GM20431 (cell line): Measurements from ENCODE around the gene PHLDA3.

Experiments
- in situ Hi-C: fragments of 300-500 bp; cut with MseI, MboI; formaldehyde crosslinking; loops from one replicate; pipeline ENCODE4 v1.15.0; 2020; ENCODE audit warnings: low sequenced_read_pairs; ENCODE audit not compliant: unreplicated experiment

The PHLDA3 gene

DNA sequence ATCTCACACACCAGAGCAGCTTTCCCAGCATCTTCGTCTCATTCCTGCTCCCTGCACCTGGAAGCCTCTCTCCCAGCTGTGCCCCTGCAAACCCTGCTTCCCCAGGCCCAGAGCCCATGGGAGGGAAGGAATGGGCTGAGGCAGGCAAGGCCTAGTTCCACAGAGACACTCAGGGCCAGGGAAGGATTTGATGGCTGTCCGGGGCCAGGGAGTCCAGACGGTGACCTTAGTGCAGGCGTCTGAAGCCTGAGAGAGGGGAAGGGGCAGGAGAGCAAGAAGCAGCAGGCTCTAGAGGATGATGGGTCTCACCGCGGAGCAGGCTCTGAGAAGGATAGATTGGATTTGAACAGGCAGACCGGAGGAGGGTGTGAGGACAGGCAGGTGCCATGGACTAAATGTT is 25.2 kb downstream of the PHLDA3 start:
- in situ Hi-C loops, result no loop called here

DNA sequence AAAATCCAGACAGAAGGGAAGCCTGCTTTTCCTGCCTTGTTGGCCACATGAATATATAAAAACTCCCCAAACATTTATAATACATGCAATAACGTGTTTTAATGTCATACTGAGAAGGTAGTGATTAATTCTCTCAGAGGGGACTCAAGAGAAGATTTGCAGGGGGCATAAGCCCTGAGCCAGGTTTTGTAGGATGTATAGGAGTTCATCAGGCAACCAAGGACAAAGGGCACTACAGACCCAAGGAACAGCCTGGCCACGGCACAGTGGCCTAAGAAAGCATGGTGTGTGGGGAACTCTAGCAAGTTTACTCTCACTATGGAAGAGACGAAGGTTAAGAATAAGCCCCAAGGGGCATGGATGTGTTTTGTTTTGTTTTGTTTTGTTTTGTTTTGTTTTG is 32.0 kb downstream of the PHLDA3 start:
- in situ Hi-C loops, result no loop called here

DNA sequence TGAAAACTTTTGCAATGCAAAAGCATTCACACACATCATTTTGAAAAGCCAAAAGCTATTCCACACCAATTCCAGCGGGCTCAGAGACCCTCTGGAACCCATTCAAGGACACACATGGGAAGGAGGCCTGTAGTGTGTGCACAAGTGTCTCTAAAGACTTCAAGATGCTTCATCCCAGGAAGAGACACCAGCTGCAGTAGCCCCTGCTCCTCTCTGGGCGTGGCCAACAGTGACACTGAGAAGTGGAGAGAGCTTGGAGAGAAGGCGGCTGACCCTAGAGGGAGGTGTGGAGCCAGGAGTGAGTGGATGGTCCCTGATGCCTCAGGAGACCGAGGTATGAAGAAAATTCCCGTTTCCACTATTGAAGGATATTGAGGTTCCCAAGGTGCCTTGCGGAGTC is 32.6 kb downstream of the PHLDA3 start:
- in situ Hi-C loops, result no loop called here

DNA sequence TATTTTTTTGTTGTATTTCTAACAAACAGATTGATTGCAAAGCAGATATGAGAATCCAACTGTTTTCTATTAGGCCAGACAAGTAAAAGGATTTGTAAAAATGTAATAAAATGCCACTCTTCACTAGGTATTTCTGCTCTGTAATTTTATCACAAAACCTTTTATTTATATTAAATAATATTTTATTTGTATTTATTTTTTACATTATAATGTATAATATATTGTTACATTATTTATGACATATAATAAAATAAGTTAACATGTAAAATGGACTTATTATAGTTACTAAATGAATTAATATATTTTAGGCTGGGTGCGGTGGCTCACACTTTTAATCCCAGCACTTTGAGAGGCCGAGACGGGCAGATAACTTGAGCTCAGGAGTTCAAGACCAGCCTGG is 34.7 kb downstream of the PHLDA3 start:
- in situ Hi-C loops, result no loop called here

DNA sequence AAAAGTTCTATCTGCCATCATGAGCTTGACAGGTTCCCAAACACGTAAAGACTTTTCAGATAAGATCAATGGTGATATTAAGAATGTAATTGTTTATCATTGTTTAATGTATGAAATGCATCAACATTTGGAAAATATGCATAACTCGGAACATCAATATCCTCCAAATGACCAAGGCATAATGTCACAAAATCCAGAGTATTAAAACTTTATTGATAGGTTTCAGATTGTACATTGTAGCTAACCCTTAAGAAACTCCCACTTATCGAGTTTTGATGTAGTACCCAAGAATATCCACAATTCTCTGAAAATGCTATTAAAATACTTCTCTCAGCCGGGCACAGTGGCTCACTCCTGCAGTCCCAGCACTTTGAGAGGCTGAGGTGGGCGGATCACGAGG is 35.4 kb downstream of the PHLDA3 start:
- in situ Hi-C loops, result no loop called here

DNA sequence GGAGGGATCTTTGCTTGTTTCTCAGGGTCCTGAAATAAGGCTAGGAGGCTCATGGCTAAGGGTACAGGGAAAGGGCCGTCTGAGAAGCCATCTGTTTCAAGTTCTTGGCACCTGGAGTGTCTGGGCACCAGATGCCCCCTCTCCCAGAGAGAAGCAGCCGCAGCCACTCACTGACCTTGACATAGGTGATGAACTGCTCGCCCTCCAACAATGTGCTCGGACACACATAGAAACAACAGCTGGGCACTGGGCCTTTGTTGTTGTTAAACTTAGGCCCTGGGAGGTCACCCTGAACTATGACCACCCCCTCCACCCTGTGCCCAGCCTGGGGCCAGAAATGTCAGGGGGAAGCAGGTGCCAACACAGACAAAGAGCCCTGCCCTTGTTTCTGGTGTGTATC is 38.2 kb downstream of the PHLDA3 start:
- in situ Hi-C loops, result no loop called here

DNA sequence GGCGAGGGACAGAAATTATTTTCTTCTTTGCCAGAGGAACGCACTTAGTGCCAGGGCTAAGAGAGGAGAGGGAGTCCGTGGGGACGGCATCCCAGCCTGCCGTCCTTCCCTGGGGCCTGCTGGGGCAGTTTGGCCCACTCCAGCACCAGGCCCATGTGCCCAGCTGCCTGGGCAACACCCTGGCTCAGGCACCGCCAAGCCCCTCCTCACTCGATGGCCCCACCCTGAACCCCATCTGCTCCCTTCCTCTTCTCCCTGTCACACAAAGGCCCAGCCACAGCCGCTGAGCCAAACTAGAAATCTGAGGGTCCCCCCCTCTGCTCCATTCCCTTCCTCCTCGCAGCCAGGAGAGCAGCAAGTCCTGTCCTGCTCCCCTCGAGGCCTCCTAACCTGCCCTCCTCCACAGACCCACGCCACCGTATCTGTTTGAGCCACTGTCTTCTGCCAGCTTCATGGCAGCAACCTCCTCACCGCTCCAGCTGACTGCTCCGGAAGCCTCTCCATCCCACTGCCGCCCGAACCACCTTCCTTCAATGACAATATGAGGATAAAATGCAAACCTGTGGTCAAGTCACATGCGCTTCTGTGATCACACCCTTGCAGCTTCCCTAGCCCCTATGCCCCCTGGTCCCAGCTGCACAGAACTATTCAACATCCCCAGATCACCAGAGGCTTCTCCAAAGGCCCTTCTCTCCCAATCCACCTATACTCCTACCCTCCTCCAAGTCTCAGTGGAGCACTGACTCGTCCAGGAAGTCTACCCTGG is 39.1 kb downstream of the PHLDA3 start:
- in situ Hi-C loops, result no loop called here

DNA sequence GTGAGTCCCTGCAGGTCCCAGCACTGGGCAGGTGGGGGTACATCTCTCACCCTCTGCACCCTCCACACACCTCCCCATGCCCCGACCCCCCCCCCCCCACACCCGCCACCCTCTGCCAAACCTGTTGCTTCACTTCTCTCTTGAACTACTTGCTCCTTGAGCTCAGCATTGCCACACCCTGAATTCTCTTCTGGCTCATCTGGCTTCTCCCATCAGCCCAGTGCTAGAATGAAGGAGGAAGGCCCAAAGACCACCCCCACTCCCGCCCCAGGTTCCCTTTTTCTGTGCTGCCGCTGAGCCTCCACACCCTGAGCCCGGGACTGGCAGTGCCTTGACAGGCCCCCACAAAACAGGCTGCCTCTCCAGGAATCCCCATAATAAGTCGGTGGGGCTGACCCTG is 41.0 kb downstream of the PHLDA3 start:
- in situ Hi-C loops, result no loop called here

DNA sequence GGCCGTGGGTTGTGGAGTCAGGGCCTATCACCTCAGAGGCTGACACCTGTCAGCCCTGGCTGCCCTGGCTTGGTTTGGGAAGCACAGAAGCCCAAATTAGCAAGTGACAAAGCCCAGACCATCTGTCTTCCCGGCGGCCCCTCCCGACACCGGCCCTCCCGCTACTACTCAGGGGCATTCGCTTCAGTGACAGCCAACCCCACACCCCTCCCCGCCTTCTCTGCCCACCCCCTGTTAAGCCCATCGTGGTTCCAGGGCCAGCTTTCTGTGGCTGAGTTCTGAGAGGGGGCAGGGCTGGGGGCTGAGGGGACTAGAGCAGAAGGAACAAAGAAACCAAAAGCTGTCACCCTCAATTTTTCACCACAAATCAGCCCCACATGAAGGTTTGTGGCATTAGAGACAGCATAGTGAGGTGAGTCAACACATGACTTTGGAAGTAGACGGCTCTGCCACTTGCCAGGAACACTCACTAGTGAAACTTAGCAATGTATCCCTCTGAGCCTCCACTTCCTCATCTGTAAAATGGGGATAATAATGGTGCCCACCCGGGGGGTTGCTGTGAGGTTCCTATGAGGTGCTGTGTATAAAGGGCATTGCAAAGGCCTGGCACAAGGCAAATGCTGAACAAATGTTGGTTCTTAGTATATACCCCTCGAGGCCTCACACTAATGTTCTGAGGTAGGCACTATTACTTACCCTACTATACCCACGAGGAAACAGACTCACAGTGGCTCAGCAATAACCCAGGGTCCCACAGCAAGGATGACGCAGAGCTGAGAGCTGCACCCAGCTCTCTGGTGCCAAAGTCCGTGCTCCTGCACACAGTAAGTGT is 42.3 kb downstream of the PHLDA3 start:
- in situ Hi-C loops, result no loop called here

DNA sequence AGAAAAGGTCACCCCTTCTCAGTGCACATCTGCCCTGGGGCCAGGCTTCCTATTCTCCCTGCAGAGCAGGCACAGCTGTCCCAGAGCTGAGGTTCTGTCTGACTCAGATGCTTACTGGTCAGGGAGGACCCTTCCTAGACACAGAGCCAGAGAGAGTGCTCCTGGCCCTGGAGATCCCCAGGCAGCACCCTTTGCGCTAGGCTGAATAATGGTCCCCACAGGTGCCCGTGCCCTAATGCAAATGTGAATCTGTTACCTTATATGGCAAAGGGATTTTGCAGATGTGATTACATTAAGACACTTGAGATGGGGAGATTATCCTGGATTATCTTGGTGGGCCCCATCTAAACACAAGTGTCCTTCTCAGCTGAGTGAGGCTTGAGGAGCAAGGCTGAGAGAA is 44.8 kb downstream of the PHLDA3 start:
- in situ Hi-C loops, result no loop called here

DNA sequence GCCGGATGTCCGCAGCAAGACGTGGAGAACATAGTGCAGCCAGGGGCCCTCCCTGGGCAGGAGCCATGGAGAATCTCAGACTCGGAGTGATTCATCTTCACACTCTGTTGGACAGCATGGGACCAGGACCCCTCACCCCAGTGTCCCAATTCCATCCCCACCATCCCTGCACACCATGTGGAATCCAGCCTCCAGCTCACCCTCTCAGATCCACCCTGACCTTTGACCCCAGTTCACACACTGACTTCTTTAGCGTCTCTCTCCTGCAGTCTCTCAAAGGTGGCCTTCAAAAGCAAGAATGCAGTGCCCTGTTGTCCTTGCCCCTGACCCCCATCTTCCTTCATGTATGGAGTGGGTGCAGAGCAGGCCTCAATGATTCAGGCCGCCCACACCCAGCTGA is 45.3 kb downstream of the PHLDA3 start:
- in situ Hi-C loops, result no loop called here

DNA sequence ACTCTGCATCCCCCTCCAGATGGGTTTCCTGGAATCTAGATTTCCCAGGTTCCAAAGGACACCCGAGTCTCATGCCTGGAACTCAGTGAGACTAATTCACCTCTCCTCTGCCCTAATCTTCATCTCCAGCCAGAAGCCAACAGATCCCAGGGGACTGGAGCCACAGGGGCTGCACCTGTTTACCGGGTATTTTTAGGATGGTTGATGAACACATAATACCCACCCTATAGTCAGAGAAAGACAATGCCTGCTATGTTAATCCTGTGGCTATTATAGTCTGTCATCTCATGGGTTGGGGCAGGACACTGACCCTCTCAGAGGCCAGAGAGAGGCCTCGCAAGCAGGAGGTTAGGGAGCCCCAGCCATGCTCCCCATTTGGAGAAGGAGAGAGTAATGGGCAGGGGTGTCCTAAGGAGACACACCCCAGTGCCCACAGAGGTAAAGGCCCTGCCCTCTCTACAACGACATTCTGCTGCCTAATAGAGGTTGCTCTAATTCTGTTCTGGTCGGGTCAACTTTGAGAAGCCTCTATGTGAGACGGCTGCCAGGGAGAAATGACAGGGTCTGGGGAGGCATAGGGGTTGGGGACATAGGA is 46.5 kb downstream of the PHLDA3 start:
- in situ Hi-C loops, result no loop called here

DNA sequence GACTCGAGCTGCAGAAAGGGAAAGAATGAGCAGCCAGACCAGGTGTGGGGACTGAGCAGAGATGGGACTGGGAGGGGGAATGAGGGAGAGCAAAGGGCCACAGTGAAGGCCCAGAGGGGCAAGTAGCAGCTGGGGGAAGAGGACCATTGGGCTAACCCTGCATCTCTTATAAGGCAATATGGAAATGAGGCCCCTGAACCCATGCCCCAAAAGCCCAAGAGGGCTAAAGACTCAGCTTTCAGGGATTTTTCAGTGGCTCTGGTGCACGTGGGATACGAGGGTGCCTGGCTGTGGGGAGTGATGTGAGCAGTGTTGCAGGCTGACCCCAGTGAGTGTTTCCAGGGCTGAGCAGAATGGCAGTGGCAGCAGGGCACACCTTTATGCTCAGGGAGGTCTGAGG is 47.0 kb downstream of the PHLDA3 start:
- in situ Hi-C loops, result no loop called here

DNA sequence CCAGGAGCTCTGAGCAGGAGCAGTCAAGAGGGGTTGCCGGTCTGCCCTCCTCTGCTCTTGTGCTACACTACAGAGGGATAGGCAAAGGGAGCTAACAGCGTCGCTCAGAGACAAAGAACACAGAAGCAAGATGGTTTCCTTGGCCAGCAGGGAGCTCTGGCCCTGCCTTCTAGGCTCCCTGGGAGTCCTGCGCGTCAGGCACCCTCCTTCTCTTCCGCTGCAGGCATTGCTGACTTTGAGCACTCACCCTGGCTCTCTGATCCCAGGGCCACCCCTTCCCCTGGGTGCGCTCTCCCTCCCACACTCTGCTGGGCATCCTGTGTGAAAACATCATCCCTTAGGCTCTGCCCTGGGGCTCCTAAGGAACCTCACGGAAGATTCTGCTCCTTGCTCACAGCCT is 47.9 kb downstream of the PHLDA3 start:
- in situ Hi-C loops, result no loop called here

DNA sequence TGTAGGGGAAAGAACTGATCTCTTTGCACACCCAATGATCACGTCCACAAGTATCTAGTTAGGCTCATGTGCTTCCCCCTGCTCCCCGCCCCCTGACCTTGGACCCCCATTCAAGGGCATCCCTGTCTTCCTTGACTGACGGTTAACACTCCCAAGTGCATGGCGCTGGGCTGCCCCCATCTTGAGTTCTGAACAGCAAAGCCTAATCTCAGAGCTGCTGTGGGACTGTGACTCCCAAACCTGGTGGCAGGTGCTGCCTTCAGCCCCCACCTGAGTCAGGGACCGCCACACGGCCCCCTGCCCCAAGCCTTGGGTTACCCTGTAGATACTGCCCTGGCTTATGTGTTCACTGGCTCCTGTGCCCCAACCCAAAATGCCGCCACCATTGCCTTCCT is 48.4 kb downstream of the PHLDA3 start:
- in situ Hi-C loops, result no loop called here

DNA sequence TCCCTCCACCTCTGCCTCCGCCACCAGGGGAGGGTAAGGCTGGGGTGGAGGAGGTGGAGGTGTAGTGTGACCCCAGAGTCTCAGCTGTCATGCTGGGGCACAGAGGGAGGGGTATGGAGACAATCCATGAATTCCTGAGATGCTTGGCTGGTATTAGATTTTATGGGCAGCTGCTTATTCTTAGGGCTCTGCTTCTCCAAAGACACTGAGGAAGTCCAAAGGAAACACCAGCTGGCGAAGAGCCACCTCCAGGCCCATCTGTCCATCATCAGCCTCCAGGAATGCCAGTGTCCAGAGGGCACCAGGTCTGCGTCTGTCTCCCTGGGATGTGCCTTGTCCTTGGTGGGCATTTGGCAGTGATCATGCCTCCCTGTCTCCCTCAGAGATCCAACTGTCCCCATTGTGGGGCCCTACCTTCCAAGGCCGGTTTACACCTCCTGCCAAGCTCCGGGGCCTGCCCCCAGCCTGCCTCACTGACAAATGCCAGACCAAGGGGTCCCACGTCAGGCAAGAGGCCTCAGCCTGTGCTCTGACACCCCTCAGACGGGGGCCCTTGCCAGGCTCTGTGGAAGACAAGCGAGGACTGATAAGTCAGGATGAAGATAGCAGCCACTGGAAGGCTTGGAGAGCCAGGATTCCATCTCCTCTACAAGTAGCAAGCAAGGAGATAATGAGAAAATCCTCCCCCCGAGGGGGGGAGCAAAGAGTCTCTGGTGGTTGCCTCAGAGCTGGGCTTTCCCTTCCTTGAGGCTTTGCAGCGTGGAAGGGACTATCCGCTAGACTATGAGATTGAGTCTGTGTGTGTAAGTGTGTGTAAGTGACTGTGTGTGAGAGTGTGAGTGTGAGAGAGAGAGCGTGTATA is 49.0 kb downstream of the PHLDA3 start:
- in situ Hi-C loops, result no loop called here

DNA sequence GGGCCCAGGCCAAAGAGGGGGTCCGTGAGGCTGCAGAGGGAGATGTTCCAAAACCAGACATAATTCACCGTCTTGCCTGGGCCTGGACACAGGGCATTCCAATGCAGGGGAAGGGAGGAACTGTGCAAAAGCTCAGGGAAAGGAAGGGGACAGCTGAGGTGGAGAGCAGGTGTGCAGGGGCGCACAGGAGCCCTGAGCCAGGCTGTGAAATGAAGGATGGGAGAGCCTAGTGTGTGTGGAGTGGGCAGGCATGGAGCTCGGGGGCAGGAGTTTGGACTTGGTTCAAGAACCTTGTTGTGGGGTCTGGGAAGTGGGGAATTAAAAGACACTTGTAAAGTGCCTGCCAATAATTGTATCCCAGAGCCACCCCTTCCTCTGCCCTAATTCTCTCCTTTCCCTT is 49.7 kb downstream of the PHLDA3 start:
- in situ Hi-C loops, result no loop called here

DNA sequence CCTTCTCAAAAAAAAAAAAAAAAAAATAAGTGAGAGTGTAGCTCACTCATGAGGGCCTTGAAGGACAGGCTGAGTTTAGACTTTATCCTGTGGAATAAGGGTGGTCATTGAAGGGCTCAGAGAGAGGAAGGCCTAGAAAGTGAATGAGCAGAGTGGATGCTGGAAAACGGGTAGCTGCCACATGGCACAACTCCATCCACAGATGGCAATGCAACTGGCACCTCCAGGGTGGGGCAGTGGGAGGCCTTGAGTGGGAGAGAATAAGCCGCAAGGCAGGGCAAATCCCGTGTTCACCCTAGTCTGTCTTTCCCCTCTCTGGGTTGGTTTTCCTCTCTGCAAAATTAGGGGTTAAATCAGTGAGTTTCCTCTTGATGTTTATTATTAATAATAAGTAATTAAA is 50.5 kb downstream of the PHLDA3 start:
- in situ Hi-C loops, result no loop called here
